KOPT-K1 (cell line): Measurements from ENCODE around the gene NR2F2.

Experiments used
- H3K27ac ChIP-seq: fragments of 200-600 bp; sonication (generic); 2 replicates; pipeline ENCODE4 v1.5.1; 2016; ENCODE audit warnings: antibody characterized with exemption, mild to moderate bottlenecking, low read depth, low read length; ENCODE audit not compliant: poor library complexity, severe bottlenecking
- H3K36me3 ChIP-seq: fragments of 200-600 bp; sonication (generic); 2 replicates; pipeline ENCODE4 v1.5.1; 2017; ENCODE audit warnings: antibody characterized with exemption, mild to moderate bottlenecking, low read length, moderate library complexity; ENCODE audit not compliant: insufficient read depth
- H3K9me3 ChIP-seq: fragments of 200-600 bp; sonication (generic); 2 replicates; pipeline ENCODE4 v1.5.1; 2017; ENCODE audit warnings: antibody characterized with exemption, low read length, mild to moderate bottlenecking; ENCODE audit not compliant: insufficient read depth, poor library complexity, severe bottlenecking

NR2F2 gene

DNA sequence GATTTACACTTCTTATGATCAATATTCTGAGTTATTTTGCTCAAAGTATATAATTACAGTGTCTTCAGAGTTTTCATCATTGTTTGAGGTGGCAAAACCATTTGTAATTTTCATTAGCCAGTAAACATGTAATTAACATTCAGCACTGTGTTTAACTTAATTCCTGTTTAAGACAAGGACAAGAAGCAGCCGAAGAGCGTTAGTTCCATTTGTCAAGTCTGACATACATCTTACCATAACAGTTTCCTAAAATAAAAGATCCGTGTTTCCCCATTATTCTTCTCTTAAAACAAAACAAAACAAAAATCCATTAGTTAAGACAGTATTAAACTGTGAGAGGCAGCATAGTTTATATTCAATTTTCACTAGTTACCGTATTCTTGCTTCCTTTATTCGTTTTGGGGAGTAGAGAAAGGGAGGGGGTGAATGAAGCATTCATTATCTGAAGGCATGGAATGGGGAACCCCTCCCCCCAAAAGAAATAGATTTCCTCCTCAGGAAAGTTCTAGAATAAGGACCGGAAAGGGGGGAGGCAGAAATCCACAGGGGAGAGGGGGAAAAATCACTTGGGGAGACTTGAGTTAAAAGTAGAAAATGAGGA is 5.5 kb upstream of the NR2F2 start:
- Histone ChIP-seq H3K9me3 (peaks cover 8% of the 10 kb centered on the region), H3K36me3 (no peaks in the 10 kb centered on the region), H3K27ac (no peak overlapping the region)

DNA sequence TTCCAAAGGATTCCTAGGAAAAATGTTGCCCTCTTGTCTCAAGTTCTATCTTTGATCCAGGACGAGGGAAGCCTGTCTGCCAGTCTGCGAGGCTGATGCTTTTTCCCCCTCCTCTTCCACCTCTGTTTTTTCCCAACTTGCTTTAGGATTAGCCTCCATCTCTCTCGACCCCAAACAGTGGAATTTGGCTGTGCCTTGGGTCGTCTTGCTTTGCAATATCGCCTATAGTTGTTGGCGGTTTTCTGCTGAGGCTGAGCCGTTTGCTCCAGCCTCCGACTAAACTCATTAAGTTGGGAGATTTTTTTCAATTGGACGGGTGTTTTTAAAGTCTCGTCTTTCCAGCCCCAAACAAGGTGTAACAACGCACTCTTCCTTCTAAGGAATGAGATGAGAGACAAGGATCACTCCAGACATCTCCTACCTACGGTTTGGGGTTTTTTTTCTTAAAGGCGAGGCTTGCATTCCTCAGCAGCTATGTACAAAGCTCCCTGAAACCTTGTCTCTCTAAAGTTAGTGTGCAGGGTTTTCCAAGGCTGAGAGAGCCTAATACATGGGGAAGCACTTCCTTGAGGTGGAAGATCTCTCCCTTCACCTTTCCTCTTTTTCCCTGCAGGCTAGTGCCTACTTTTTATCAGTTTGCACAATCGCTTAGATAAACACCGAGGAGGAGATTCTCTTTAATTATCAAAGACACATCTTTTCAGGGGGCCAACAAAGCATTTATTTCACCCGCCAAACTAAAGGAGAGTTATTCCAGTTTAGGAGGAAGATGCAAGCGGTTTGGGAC is 4.8 kb upstream of the NR2F2 start:
- Histone ChIP-seq H3K9me3 (peaks cover 8% of the 10 kb centered on the region), H3K27ac (no peak overlapping the region)

DNA sequence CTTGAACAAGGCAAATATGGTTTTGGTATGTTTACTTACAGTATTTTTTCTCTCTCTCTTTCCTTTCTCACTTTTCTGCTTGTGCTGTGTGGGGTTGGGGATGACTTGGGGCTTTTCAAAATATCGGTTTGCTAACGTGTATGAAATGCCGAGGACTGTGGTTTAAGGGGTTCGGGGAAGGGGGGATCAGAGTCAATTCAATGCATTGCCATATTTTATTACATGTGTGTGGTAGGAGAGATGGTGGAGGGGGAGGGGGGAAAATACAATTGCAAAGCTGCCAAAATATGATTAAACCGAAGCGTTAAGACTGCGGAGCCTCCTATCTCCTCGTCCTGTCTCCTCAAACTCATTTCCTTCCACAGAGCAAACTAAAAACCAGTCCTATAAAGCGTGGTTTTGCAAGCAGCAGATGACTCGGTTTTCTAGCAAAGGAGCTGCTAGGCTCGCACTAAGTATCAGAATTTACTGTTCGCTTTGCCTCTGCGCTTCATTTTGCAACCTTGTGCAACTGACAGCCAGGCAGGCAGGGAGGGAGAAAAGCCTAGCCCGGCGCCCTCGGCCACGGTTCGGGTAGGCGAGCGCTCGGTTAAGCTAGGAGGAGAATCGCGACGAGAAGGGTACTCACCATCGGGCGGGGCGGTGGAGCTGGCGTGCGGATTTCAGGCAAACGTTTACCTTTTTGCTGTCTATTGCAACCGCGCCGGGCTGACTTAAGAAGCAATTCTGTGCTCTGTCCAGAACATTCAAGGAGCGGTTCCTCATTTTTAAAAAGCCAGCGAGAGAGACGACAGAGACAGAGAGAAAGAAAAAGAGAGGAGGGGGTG is 4.0 kb upstream of the NR2F2 start:
- no peak overlapping the region for H3K27ac ChIP-seq
- H3K36me3 ChIP-seq = no peaks in the 10 kb centered on the region
- H3K9me3 ChIP-seq = peaks cover 6% of the 10 kb centered on the region

More for the DNA sequence above, 4.8 kb upstream of the NR2F2 start:
- H3K36me3 ChIP-seq = no peaks in the 10 kb centered on the region

DNA sequence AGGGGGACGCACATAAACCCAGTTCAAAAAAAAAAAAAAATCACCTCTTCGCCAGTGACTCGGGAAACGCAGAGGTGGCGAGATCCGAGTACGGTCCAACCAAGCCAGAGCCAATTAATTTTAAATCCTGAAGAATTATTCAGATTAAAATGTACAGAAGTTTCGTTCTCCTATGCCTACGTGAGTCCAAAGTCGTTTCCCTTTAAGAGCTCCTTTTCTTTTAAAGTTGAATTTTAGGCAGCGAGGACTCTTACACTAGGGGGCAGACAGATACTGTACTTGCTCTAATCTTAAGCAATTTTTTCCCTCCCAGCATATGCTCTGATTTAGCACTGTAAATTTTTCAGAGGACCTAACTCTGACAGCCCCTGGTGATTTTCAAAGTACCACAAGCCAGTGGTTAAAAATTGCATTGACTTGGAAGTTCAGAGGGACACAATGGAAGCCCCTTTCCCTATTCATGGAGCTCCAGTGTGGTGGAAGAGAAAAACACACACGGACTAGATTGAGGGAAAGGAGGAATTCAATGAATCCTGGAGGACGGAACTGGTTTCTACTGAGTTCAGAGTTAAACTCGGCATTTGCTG is 3.3 kb upstream of the NR2F2 start:
- no peak overlapping the region for H3K27ac ChIP-seq

DNA sequence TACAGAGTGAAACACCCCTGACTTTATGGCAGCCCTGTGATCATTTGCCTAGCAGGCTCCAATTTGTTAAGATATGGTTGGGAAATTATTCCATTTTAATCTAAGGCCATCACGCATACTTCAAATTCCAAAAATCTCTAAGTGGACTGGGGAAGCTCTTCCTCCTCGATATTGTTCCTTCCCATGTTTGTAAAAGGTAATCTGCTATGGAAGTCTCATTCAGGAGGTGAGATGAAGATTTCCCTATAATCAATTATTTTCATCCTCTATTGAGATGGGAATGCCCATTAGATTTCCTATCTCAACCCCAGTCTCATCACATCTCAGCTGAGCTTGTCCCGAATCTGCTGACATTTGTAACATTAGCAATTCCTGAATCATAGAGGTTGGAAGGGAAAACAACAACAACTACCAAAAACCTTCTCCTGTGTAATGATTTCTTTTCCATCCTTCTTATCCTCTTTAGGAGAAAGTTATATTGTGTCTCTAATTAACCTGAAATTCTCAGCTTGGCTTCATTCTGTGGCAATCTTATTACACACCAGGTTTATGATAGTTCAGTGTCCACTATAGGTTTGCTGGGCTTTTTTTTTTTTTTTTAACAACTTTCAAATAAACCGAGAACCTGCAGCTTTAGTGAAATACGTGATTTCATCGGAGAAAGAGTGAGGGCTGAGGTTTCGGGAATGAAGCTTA is 2.2 kb upstream of the NR2F2 start:
- no peaks in the 10 kb centered on the region for H3K36me3 ChIP-seq
- no peak overlapping the region for H3K27ac ChIP-seq
- H3K9me3 ChIP-seq = no peaks in the 10 kb centered on the region

More for the DNA sequence above, 3.3 kb upstream of the NR2F2 start:
- H3K36me3 ChIP-seq = no peaks in the 10 kb centered on the region
- H3K9me3 ChIP-seq = no peaks in the 10 kb centered on the region

DNA sequence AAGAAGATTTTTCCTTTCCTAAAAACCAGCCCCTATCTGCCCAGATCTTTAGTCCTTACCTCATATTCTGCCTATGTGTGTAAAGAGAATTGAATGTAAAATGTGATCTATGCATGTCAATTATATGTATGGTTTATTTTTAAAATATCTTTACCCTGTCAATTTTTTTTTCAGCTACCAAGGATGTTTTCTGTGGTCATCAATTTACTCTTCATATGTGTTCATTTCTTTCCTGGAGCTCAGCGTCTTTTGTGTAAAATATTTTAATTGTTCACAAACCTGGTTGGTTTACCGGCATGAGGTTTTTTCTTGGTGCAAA is 1.7 kb upstream of the NR2F2 start:
- Histone ChIP-seq H3K9me3 (no peaks in the 10 kb centered on the region), H3K27ac (no peak overlapping the region), H3K36me3 (no peaks in the 10 kb centered on the region)

DNA sequence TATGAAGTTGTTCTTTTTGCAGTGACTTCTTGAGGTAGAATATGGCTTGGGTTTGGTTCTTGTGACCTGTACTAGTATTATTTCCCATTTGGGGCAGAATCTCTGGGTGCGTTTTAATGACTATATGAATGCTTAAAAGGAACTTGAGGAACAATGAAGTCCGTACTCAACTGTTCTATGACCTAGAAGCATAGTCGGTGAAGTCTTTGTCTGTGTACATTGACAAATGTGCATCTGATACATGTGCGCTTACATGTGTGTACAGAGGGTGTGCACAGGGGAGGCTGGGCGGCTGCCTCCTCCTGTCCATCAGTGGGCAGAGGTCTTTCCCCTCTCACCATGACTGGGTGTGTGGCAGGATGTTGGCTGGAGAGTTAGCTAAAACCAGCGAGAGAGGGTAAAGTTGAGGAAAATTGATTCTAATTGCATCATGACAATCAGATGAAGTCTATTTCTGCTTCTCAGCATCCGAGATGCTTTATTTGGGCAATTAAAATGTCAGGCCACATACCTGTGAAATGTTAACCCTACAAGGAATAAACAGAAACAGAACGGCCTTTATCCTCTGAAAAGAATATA is 1.0 kb upstream of the NR2F2 start:
- Histone ChIP-seq H3K36me3 (no peaks in the 10 kb centered on the region), H3K9me3 (no peaks in the 10 kb centered on the region), H3K27ac (no peak overlapping the region)

DNA sequence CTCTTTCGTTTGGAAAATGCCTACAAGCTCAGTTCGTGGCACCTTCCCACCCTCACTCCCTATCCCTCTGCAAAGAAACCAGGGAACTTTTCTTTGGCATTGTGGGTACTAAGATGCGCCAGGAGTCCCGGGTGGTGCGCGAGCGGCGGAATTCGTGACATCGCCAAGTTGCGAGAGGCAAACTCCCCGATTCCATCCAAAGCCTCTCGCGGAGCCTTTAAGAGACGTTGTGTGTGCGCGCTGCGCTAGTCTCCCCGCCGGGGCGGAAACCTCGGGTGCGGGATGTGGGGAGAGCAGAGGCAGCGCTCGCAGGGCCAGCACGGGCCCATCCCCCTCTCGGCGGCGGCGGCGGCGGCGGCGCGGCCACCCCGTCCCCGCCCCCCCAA is 443 bp upstream of the NR2F2 start:
- Histone ChIP-seq H3K27ac (no peak overlapping the region), H3K36me3 (no peaks in the 10 kb centered on the region)

DNA sequence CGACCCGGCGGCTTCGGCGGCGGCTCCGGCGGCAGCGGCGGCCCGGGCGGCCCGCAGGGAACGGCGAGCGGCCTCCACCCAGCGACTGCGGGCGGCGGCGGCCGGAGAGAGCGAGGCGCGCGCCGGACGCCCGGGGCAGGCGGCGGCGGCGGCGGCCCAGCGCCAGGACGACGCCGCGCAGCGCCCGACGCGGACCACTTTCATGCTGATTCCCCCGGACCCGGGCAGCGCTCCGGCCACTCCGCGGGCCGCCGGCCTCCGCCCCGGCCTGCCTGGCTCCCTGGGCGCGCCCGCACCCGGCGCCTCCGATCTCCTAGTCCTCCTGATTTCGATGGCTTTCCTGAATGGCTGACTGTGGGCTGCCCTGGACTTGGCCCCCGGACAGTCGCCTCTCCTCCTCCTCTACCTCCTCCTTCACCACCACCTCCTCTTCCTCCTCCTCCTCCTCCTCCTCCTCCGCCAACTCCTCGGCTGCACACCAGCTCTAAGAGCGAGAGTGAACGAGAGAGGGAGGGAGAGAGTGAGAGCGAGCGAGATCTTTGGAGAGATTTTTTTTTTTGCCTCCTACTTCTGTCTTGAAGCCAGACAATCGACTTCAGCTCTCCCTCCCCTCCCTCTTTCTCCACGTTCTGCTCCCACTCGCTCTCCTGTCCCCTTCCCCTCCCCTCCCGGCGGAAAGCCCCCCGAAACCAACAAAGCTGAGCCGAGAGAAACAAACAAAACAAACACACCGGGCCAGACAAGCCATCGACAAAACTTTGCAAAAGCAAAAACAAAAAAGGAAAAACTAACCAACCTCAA is 844 bp downstream of the NR2F2 start:
- no peak overlapping the region for H3K27ac ChIP-seq
- no peaks in the 10 kb centered on the region for H3K36me3 ChIP-seq
- no peaks in the 10 kb centered on the region for H3K9me3 ChIP-seq

More for the DNA sequence above, 443 bp upstream of the NR2F2 start:
- H3K9me3 ChIP-seq = no peaks in the 10 kb centered on the region

DNA sequence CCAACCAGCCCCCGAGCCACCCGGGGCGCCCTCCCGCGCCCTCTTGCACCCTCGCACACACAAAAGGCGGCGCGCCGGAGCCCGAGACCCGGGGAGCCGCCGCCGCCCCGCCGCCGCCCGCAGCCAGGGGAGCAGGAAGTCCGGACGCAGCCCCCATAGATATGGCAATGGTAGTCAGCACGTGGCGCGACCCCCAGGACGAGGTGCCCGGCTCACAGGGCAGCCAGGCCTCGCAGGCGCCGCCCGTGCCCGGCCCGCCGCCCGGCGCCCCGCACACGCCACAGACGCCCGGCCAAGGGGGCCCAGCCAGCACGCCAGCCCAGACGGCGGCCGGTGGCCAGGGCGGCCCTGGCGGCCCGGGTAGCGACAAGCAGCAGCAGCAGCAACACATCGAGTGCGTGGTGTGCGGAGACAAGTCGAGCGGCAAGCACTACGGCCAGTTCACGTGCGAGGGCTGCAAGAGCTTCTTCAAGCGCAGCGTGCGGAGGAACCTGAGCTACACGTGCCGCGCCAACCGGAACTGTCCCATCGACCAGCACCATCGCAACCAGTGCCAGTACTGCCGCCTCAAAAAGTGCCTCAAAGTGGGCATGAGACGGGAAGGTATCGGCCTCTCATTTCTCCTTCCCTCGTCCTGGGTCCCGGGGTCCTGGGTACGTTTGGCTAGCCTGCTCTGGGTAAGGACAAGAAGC is 1.6 kb downstream of the NR2F2 start:
- no peaks in the 10 kb centered on the region for H3K36me3 ChIP-seq
- no peak overlapping the region for H3K27ac ChIP-seq
- H3K9me3 ChIP-seq = no peaks in the 10 kb centered on the region

DNA sequence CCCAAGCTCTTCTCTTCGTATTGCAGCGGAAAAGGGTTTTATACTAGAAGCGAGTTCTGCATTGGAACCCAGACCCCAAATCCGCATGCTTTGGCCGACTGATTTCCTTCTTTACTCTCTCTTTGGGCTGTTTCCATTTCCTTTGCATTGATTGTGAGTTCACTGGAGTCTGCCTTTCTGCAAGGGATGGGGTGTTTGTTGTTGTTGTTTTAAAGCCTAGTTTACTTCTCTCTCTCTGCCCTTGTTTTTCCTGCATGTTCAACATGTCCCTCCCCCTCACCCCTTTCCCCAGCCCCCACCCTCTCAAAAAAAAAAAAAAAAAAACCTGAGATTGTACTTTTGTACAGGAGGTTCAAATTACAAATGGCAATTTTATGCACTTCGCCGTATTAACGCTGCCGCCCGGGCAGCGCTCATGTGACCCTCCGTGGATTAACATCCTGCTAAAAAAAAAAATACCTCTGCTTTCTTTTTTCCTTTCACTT is 2.2 kb downstream of the NR2F2 start:
- Histone ChIP-seq H3K36me3 (no peaks in the 10 kb centered on the region), H3K27ac (no peak overlapping the region), H3K9me3 (no peaks in the 10 kb centered on the region)

DNA sequence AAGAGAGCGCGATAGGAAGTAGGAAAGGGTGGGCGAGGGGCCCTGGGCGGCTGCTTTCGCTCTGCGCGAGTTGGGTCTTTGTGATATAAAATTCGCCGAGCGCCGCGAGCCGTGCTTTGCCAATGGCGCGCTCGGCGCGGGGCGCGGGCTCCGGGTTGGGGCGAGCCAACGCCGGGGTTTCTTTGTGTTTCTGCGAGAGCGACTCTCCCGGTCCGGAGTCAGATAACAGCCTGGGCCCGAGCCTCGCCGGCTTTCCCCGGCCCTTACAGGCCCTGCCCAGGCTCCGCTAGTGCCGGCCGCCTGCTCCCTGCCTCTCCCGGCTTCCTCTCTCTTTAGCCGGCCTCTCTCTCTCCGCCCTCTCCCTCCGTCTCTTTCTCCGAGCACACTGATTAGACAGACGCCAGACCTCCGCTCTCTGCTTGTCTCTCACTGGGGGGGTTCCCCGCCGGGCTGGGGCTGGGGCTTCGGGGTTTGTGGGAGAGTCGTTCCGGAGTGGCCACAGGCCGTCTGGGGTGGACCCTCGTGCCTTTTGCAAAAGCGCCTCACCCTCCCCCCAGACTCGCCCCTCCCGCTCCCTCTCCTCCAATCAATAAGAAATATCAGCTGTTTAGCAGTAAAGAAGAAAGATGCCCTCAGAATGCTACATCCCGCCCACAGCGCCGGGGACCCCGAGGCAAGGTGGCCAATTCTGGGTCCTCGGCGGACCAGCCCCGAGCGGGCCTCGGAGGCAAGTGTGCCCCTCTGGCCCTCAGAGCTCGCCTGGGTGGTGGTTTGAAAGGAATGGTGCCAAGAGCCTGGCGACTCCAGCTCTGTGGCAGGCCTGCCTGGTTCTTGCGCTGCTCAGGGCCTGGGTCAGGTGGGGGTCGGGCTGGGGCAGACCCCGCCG is 2.9 kb downstream of the NR2F2 start:
- no peak overlapping the region for H3K27ac ChIP-seq
- no peaks in the 10 kb centered on the region for H3K36me3 ChIP-seq
- no peaks in the 10 kb centered on the region for H3K9me3 ChIP-seq
